NCI-H1694 (cell line): ENCODE results near the gene SLC38A2.
"Not testable (repeated sequence)": the region's sequence is repeated elsewhere in the genome, so short reads cannot be mapped to it uniquely, and the experiment has no call there.

Source experiments
- DNase-seq: peaks from one replicate; lab custom pipeline; 2025; lab: John Stamatoyannopoulos, UW

SLC38A2 gene

GRCh38 chr12:46372544-46373300, at the start of gene SLC38A2:
Gene SLC38A2, minus strand, starts transcription at chr12:46372773. Its CDS starts 1,480 bp downstream, at chr12:46371293.
- peak; percentile 51 for DNase-seq

GRCh38 chr12:46419675-46420074, 47.1 kb upstream of the SLC38A2 start:
- DNase-seq = no peak

- DNase-seq = no peak
Measured at GRCh38 chr12:46415552-46415951, 43.0 kb upstream of the SLC38A2 start.

GRCh38 chr12:46414591-46415268, 42.2 kb upstream of the SLC38A2 start:
- no peak for DNase-seq

GRCh38 chr12:46413368-46413767, 40.8 kb upstream of the SLC38A2 start:
- DNase-seq = no peak

GRCh38 chr12:46412857-46413256, 40.3 kb upstream of the SLC38A2 start:
- DNase-seq = no peak

GRCh38 chr12:46410495-46410894, 37.9 kb upstream of the SLC38A2 start:
- no peak for DNase-seq

- no peak for DNase-seq
Measured at GRCh38 chr12:46409974-46410373, 37.4 kb upstream of the SLC38A2 start.

GRCh38 chr12:46409342-46409741, 36.8 kb upstream of the SLC38A2 start:
- DNase-seq = no peak

GRCh38 chr12:46408441-46408840, 35.9 kb upstream of the SLC38A2 start:
- no peak for DNase-seq

GRCh38 chr12:46407361-46407760, 34.8 kb upstream of the SLC38A2 start:
- no peak for DNase-seq

GRCh38 chr12:46406352-46407027, 33.9 kb upstream of the SLC38A2 start:
- DNase-seq = no peak

- no peak for DNase-seq
Measured at GRCh38 chr12:46404733-46405132, 32.2 kb upstream of the SLC38A2 start.

- no peak for DNase-seq
Measured at GRCh38 chr12:46404225-46404631, 31.7 kb upstream of the SLC38A2 start.

GRCh38 chr12:46403719-46404070, 31.1 kb upstream of the SLC38A2 start:
- no peak for DNase-seq

- no peak for DNase-seq
Measured at GRCh38 chr12:46402941-46403718, 30.6 kb upstream of the SLC38A2 start.

- DNase-seq = no peak
Measured at GRCh38 chr12:46402451-46402850, 29.9 kb upstream of the SLC38A2 start.

- DNase-seq = peak; percentile 3
Measured at GRCh38 chr12:46401662-46402061, 29.1 kb upstream of the SLC38A2 start.

- DNase-seq = no peak
Measured at GRCh38 chr12:46400406-46400805, 27.8 kb upstream of the SLC38A2 start.

- DNase-seq = not testable (repeated sequence)
Measured at GRCh38 chr12:46399461-46400248, 27.1 kb upstream of the SLC38A2 start.

- DNase-seq = no peak
Measured at GRCh38 chr12:46396826-46397225, 24.3 kb upstream of the SLC38A2 start.
